Upper lobe of right lung (tissue), 1 donor: ENCODE results near the gene ITGA2B. TPM values are rescaled to one million over a fixed set of nuclear protein-coding genes. Genes with fewer than 3 reads are reported as not detected.

Source experiments
- ATAC-seq: fragments of 200-7000 bp; cut with Tn5 transposase; one replicate; pipeline ENCODE4 v1.9.1; 2020; ENCODE audit warnings: mild to moderate bottlenecking, moderate library complexity
- DNase-seq: peaks from one replicate; pipeline ENCODE4 v3.0.0-alpha.2; 2020
- H3K27ac ChIP-seq: fragments of 200-600 bp; one replicate; pipeline ENCODE4 v1.8.0; 2022
- H3K27me3 ChIP-seq: fragments of 200-600 bp; one replicate; pipeline ENCODE4 v1.8.0; 2022; ENCODE audit warnings: mild to moderate bottlenecking
- H3K36me3 ChIP-seq: fragments of 200-600 bp; one replicate; pipeline ENCODE4 v1.8.0; 2022
- H3K4me1 ChIP-seq: fragments of 200-600 bp; one replicate; pipeline ENCODE4 v1.8.0; 2022
- H3K4me3 ChIP-seq: fragments of 200-600 bp; one replicate; pipeline ENCODE4 v1.8.0; 2022; ENCODE audit warnings: mild to moderate bottlenecking
- H3K9me3 ChIP-seq: fragments of 200-600 bp; one replicate; pipeline ENCODE4 v1.8.0; 2022
- CTCF ChIP-seq: fragments of 200-600 bp; IDR thresholded peaks from one replicate; pipeline ENCODE4 v1.8.0; 2022; ENCODE audit warnings: antibody characterized with exemption
- intact Hi-C: fragments of 100-400 bp; cut with DNase I; formaldehyde crosslinking; loops from one replicate; pipeline ENCODE4 v1.11.0; 2022
- total RNA-seq: library from RNA; stranded (reverse); fragmentation: NEBNext Ultra II Directional; extraction: Animal tissue kit (Norgen Biotek cat#: 25700); gene quantifications from one replicate; pipeline ENCODE4 v1.2.1, GENCODE V29; 2021
- donor health status: DM: no; HTN: yes; CAD: no; lungs with severe emphysema.

Gene ITGA2B
- total RNA-seq, 1 donor from 2014 or later: 4.6 TPM

- no peak for TF ChIP-seq CTCF
- DNase-seq: no peak
Measured at GRCh38 chr17:44322236-44322895, 67.1 kb downstream of the ITGA2B start.

More at GRCh38 chr17:44322236-44322895, 67.1 kb downstream of the ITGA2B start:
- Histone ChIP-seq H3K9me3 (no peaks in the 10 kb centered on the region), H3K36me3 (peaks cover 33% of the 10 kb centered on the region), H3K4me3 (no peak overlapping the region), H3K4me1 (peaks cover 17% of the 10 kb centered on the region), H3K27me3 (peaks cover 6% of the 10 kb centered on the region), H3K27ac (no peak overlapping the region)
- no peak for ATAC-seq
- intact Hi-C loops: loop anchor here (5.0 kb wide), 1 partner anchor 105 kb away; the partner anchor contains the start of gene UBTF

Other genes starting within 250 kb of the ITGA2B start
- gene HROB, start 247.7 kb downstream of the ITGA2B start, total RNA-seq: 0.35 TPM
- gene ASB16, start 218.9 kb downstream of the ITGA2B start, total RNA-seq: not detected
- gene TMUB2, start 202.7 kb downstream of the ITGA2B start, total RNA-seq: 38.8 TPM
- 65.0 TPM for gene ATXN7L3, start 189.8 kb downstream of the ITGA2B start, total RNA-seq
- gene UBTF, start 170.0 kb downstream of the ITGA2B start, total RNA-seq: 62.6 TPM
- gene SLC4A1, start 121.5 kb downstream of the ITGA2B start, total RNA-seq: 0.43 TPM
- 0.32 TPM for gene RUNDC3A, start 81.0 kb downstream of the ITGA2B start, total RNA-seq
- 76.8 TPM for gene SLC25A39, start 64.8 kb downstream of the ITGA2B start, total RNA-seq
- gene GRN, start 44.3 kb downstream of the ITGA2B start, total RNA-seq: 722 TPM
- 1.8 TPM for gene FAM171A2, start 25.8 kb downstream of the ITGA2B start, total RNA-seq
- gene GPATCH8, start 113.8 kb upstream of the ITGA2B start, total RNA-seq: 40.7 TPM
- gene FZD2, start 167.8 kb upstream of the ITGA2B start, total RNA-seq: 8.7 TPM